Progenitor cell of endocrine pancreas (in vitro differentiated cells): ENCODE results near the gene SMAD6. TPM values are rescaled to one million over a fixed set of nuclear protein-coding genes. Genes with fewer than 3 reads are reported as not detected.

Experiments
- DNase-seq: peaks from one replicate; pipeline ENCODE4 v3.0.0; 2021; ENCODE audit warnings: low spot score; ENCODE audit not compliant: unreplicated experiment
- H3K27ac Mint-ChIP-seq: 2 replicates; pipeline ENCODE4 v1.8.0; 2021; ENCODE audit warnings: mild to moderate bottlenecking, moderate library complexity, mixed read lengths
- H3K27me3 Mint-ChIP-seq: 2 replicates; pipeline ENCODE4 v1.8.0; 2021; ENCODE audit warnings: mixed read lengths
- H3K36me3 Mint-ChIP-seq: 2 replicates; pipeline ENCODE4 v1.8.0; 2022; ENCODE audit warnings: mixed read lengths; ENCODE audit not compliant: insufficient read depth
- H3K4me1 Mint-ChIP-seq: 2 replicates; pipeline ENCODE4 v1.8.0; 2021; ENCODE audit warnings: low read depth, mixed read lengths
- H3K4me3 Mint-ChIP-seq: 2 replicates; pipeline ENCODE4 v1.8.0; 2021; ENCODE audit warnings: low read depth, mild to moderate bottlenecking, moderate library complexity, mixed read lengths
- H3K9me3 Mint-ChIP-seq: 2 replicates; pipeline ENCODE4 v1.8.0; 2021; ENCODE audit warnings: low read depth, mixed read lengths
- total RNA-seq: library from RNA; stranded (reverse); gene quantifications from 2 replicates; pipeline ENCODE4 v1.2.1, GENCODE V29; 2021
- TF ChIP-seq, protein P1 (sequence below): fragments of 200-600 bp; sonication (generic); IDR thresholded peaks from one replicate; pipeline ENCODE4 v1.5.0; 2021; ENCODE audit warnings: antibody characterized with exemption, mild to moderate bottlenecking; ENCODE audit not compliant: unreplicated experiment

Gene SMAD6
- total RNA-seq, 1 donor from 2014 or later: 38.9 TPM

DNA sequence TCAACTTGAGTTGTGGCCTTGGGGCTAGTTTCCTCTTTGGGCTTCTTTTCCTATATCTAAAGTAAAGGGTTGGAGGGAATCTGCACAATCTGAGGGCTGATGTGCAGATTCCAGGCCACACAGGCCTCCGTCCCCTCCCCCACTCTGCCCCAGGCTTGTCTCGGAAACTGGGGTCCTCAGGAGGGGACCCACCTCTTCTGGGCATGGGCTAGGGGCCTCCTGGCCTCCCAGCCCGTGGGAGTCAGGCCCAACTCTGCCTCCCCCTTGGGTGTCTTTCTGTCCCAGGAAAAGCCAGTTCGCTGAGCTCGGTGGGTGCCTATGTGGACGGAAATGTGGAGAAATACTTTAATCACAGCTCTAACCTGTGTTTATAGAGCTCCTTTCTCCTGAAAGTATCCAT, 4.8 kb downstream of the SMAD6 start:
- peak overlapping the region; percentile 93 for H3K4me3 Mint-ChIP-seq
- no peaks in the 10 kb centered on the region for H3K9me3 Mint-ChIP-seq
- DNase-seq: no peak
- peaks cover 46% of the 10 kb centered on the region for H3K4me1 Mint-ChIP-seq
- H3K27ac Mint-ChIP-seq: peak overlapping the region; percentile 56
- no peaks in the 10 kb centered on the region for H3K27me3 Mint-ChIP-seq
- TF ChIP-seq, protein P1, sequence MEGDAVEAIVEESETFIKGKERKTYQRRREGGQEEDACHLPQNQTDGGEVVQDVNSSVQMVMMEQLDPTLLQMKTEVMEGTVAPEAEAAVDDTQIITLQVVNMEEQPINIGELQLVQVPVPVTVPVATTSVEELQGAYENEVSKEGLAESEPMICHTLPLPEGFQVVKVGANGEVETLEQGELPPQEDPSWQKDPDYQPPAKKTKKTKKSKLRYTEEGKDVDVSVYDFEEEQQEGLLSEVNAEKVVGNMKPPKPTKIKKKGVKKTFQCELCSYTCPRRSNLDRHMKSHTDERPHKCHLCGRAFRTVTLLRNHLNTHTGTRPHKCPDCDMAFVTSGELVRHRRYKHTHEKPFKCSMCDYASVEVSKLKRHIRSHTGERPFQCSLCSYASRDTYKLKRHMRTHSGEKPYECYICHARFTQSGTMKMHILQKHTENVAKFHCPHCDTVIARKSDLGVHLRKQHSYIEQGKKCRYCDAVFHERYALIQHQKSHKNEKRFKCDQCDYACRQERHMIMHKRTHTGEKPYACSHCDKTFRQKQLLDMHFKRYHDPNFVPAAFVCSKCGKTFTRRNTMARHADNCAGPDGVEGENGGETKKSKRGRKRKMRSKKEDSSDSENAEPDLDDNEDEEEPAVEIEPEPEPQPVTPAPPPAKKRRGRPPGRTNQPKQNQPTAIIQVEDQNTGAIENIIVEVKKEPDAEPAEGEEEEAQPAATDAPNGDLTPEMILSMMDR: no peak
- peaks cover 12% of the 10 kb centered on the region for H3K36me3 Mint-ChIP-seq

DNA sequence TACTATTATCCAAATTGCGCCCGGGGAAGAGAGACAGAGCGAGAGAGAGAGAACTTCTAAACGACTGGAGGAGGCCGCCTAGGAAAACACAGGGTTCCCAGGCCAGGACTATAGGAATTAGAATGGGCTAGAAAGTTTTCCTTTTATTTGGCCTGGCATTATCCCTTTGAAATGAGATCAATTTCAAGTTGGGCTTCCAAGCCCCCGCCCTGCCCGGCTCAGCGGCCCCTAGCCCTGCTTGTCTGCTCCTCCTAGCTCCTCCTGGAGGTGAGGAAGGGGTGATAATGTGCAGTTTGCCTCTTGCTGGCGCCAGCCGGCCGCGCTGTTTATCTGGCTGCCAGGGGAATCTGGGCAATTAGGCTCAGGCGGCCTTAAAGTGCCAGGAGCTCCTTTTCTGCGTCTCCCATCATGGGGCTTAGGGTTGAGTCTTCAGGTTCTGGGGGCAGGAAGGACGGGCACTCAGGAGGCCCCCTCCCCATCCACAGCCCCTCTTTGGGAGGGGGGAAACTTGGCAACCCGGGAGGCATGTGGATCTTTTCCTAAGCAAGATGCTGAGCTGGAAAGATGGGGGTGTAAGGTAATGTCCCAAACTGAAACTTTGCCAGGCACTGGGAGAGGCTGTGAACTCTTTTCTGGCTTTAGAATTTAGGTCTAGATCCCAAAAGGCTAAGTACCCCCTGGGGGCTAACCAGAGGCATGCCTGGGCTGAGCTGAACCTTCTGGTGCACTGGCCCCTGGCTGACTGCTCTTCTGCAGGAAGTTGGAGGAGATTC, 5.5 kb downstream of the SMAD6 start:
- Mint-ChIP-seq H3K4me1 (peaks cover 49% of the 10 kb centered on the region), H3K4me3 (peak overlapping the region; percentile 93), H3K36me3 (peaks cover 12% of the 10 kb centered on the region), H3K9me3 (no peaks in the 10 kb centered on the region), H3K27ac (peak overlapping the region; percentile 24), H3K27me3 (no peaks in the 10 kb centered on the region)
- DNase-seq: peak; percentile 35
- TF ChIP-seq, protein P1: peak; percentile 32

DNA sequence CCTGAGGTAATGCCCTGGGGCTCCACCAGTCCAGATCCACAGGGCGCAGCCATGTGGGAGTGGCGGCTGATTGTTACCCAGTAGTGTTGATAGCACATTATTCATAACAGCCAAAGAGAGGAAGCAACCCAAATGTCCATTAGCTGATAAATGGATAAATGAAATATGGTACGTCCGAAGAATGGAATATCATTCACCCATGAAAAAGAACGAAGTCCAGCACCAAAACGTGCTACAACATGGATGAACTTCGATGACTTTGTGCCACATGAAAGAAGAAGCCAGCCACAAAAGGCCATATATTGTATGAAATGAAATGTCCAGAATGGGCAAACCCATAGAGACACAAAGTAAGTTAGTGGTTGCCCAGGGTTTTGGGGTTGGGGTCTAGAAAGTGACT, 6.4 kb downstream of the SMAD6 start:
- H3K27me3 Mint-ChIP-seq: no peaks in the 10 kb centered on the region
- H3K27ac Mint-ChIP-seq: no peak overlapping the region
- peaks cover 12% of the 10 kb centered on the region for H3K36me3 Mint-ChIP-seq
- peak overlapping the region; percentile 44 for H3K4me3 Mint-ChIP-seq
- H3K9me3 Mint-ChIP-seq: no peaks in the 10 kb centered on the region
- peaks cover 49% of the 10 kb centered on the region for H3K4me1 Mint-ChIP-seq
- TF ChIP-seq, protein P1: no peak
- no peak for DNase-seq

DNA sequence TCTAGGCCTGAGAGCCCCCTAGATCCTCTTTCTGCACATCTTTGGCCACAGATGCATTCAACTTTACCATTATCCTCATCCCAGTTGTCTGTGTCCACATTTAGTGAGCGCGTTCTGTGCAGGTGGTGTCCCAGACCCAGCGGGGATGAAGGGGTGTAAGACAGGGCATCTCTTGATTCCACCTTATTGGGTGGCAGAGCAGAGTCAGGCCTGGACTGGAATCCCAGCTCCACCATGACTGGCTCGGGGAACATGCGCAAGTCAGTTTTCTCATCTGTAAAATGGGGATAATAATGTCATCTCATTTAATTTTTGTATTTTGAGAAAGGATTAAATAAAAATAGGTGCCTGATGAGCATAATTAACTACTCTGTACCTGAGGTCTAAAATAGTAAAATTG, 7.8 kb downstream of the SMAD6 start:
- TF ChIP-seq, protein P1: no peak
- Mint-ChIP-seq H3K27me3 (no peaks in the 10 kb centered on the region), H3K4me3 (no peak overlapping the region), H3K9me3 (no peaks in the 10 kb centered on the region), H3K4me1 (peaks cover 51% of the 10 kb centered on the region), H3K36me3 (peaks cover 11% of the 10 kb centered on the region), H3K27ac (no peak overlapping the region)
- DNase-seq: no peak

DNA sequence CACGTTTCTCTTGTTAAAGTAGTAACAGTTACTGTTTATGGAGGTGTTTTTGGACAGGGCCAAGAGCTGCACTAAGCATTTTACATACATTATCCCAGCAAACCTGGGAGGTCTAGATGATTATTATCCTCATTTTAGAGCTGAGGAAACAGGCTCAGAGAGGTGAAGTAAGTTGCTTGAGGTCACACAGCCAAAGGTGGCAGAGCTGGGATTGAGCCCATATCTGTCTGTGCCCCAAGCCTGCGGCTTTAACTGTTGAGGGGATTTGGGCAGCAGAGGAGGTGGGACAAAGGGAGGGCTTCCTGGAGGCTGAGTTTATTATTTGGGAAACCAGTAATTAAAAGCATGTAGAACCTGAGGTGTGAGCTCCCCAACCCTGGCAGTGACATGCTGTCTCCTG, 9.2 kb downstream of the SMAD6 start:
- no peak overlapping the region for H3K27ac Mint-ChIP-seq
- H3K9me3 Mint-ChIP-seq: no peaks in the 10 kb centered on the region
- no peaks in the 10 kb centered on the region for H3K27me3 Mint-ChIP-seq
- H3K4me1 Mint-ChIP-seq: peaks cover 52% of the 10 kb centered on the region
- H3K36me3 Mint-ChIP-seq: peaks cover 9% of the 10 kb centered on the region
- DNase-seq: no peak
- TF ChIP-seq, protein P1: no peak
- H3K4me3 Mint-ChIP-seq: no peak overlapping the region
